ENCODE measurements around the gene SCUBE1.

SCUBE1 gene

GRCh38 chr22:43253839-43254238 lies 89.3 kb downstream of the SCUBE1 start:
- DNase-seq, result no peak

GRCh38 chr22:43252319-43252718 lies 90.9 kb downstream of the SCUBE1 start:
- no peak for DNase-seq

- no peak for DNase-seq
Observed at GRCh38 chr22:43249789-43250471, 93.2 kb downstream of the SCUBE1 start.

GRCh38 chr22:43247546-43248260 lies 95.5 kb downstream of the SCUBE1 start:
- no peak for DNase-seq

- no peak for DNase-seq
Observed at GRCh38 chr22:43246188-43246587, 97.0 kb downstream of the SCUBE1 start.

GRCh38 chr22:43245717-43246116 lies 97.5 kb downstream of the SCUBE1 start:
- DNase-seq, result no peak

- no peak for DNase-seq
Observed at GRCh38 chr22:43244803-43245527, 98.2 kb downstream of the SCUBE1 start.

GRCh38 chr22:43244402-43244801 lies 98.8 kb downstream of the SCUBE1 start:
- no peak for DNase-seq

- no peak for DNase-seq
Observed at GRCh38 chr22:43243324-43243723, 99.8 kb downstream of the SCUBE1 start.

- no peak for DNase-seq
Observed at GRCh38 chr22:43242627-43243026, 100.5 kb downstream of the SCUBE1 start.

- no peak for DNase-seq
Observed at GRCh38 chr22:43241699-43242386, 101.3 kb downstream of the SCUBE1 start.

- DNase-seq, result no peak
Observed at GRCh38 chr22:43241138-43241597, 102.0 kb downstream of the SCUBE1 start.

- no peak for DNase-seq
Observed at GRCh38 chr22:43240614-43241013, 102.6 kb downstream of the SCUBE1 start.

- DNase-seq, result no peak
Observed at GRCh38 chr22:43239956-43240355, 103.2 kb downstream of the SCUBE1 start.

- DNase-seq, result peak; percentile 12
Observed at GRCh38 chr22:43239193-43239780, 103.9 kb downstream of the SCUBE1 start.

GRCh38 chr22:43238526-43239006 lies 104.6 kb downstream of the SCUBE1 start:
- no peak for DNase-seq

GRCh38 chr22:43237280-43237679 lies 105.9 kb downstream of the SCUBE1 start:
- no peak for DNase-seq

GRCh38 chr22:43236411-43237166 lies 106.6 kb downstream of the SCUBE1 start:
- no peak for DNase-seq

- DNase-seq, result no peak
Observed at GRCh38 chr22:43235445-43236409, 107.4 kb downstream of the SCUBE1 start.

GRCh38 chr22:43234264-43234988 lies 108.7 kb downstream of the SCUBE1 start:
- no peak for DNase-seq
